NCI-H1417 (cell line): ENCODE measurements around the gene ERBB4.
A peak's percentile ranks its signal among the peaks of the same experiment; 100 is the strongest.
"Not testable (repeated sequence)": the region's sequence is repeated elsewhere in the genome, so short reads cannot be mapped to it uniquely, and the experiment has no call there.

Source experiments
- DNase-seq, 3 experiments: peaks; one replicate each; lab custom pipeline; 2025; lab: John Stamatoyannopoulos, UW

ERBB4 gene

DNA sequence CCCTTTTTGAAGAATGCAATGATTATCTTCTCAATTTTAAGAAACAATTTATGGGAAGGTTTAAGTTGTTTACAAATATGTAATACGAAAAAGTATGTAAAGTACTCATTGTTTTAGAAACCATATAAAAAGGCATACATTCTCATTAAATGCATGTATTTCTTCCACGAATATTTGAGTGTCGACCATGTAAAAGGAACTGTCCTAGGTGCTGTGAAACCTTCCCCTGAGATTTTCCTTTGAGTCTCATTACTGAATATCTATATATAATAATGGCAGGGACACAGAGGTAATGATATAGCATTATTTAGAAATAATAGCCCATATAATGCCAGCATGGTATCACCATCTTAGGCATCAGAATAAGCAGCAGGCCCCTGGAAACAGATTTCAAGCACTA lies 239.3 kb downstream of the ERBB4 start:
- peak in 1 of 3 experiments; percentile 52 for DNase-seq

DNA sequence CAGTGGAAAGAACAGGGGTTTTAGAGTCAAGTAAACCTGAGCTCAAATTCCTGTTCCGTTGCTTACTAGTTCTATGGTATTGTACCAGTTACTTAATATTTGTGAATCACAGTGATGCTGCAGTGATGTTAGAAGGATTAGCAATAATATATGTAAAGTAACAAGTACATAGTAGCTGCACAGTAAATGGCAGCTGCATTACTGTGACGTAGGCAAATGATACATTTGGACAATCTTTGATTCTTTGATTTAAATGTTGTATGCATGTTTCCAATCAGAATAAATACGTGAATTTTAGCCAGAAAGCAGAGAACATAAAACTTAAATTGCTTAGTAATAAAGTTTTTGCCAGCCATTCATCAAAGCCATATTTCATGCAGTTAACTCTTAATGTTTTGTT lies 243.0 kb downstream of the ERBB4 start:
- DNase-seq = no peak

DNA sequence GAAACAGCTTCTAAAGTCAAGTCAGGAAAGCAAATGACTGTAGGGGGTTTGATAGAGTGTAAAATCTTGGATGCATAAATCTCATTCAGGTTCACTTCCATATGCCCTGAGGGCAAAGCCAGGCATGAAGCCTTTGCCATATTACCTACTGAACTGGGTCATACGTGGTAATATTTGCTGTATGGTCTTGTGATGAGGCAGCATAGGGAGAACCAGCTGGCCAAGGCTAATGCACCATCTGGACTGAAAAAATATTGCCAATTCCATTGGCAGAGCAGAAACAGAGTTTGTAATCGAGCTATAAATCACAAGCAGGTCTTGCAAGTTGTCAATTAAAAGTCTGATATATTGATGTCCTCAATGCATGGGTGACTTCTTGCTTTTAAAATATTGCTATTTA lies 243.8 kb downstream of the ERBB4 start:
- DNase-seq = peak in 2 of 3 experiments; percentile 74 to 95

DNA sequence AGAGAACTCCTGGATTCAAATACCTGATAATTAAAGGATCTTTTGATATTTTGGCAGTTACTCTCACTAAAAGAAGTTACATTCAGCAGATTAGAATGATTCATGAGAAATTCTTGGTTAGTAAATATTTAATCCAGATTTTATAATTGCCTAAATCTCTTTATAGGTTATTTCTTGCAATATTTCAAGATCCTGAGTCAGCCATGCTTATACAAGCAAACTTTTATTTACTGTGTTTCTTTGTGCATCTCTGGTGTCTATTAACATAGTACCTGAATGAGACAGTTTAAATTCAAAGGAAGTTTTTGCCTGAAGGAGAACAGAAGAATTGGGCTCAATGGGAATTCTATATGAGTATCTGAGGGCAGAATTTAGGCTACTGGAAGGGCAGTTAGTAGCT lies 249.3 kb downstream of the ERBB4 start:
- no peak for DNase-seq

DNA sequence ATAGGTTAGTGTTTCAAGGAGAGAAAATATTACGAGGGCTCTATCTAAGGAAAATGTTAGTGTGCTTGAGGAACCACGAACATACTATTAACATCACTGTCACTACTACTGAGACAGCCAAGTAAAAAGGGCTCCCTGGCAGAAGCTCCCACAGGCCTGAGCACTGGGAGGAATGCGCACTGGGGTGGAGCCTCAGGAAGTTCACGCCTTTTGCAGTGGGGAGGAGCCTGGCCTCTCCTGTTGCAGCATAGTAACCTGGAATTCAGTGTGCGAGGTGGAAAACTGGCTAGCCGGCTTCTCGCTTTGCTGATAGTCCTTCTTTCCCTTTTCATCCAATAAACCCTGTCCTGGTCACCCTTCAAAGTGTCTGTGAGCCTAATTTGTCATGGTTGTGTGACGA lies 250.3 kb downstream of the ERBB4 start:
- no peak for DNase-seq

DNA sequence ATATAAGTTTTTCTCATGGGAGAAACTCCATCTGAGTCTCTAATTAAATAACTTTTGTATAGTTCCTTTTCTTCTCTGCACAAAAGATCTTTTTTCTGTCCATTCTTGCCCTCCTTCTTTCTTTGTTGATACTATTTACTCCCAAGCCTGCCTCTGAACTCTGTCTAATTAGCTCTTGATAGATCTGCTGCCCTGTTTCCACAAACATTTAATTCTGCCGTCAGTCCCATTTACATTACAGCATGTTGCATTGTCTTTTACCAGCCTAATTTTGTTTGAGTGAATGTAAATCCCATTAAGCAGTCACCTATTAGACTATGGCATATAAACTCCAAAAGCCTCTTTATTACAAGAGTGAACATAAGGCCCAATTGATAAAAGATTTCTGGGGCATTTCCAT lies 254.4 kb downstream of the ERBB4 start:
- DNase-seq = peak in 1 of 3 experiments; percentile 64

DNA sequence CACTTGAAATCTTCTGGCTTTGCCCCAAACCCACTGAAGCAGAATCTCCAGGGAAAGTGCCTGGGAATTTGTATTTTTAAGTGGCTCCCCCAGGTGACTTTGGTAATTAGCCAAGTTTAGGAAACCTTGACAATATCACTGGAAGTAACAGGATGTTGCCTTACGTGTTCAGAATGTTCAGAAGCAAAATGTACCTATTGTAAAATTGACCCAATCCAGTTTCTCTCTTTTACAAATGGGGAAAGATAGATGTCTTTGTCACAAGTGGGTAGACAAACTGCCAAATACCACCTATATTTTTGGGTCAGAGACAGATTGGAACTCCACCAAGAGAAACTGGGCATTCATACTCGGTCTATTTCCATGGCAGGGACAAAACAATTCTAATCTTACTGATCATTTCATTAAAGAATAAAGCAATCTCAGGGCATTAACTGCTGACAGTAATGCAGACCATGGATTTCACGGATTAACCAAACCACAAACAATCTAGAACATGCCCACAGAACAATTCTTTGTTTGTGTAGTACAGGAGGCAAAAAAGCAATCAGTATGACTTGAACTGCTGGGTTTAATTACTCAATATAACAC lies 255.8 kb downstream of the ERBB4 start:
- DNase-seq = peak in 1 of 3 experiments; percentile 39

DNA sequence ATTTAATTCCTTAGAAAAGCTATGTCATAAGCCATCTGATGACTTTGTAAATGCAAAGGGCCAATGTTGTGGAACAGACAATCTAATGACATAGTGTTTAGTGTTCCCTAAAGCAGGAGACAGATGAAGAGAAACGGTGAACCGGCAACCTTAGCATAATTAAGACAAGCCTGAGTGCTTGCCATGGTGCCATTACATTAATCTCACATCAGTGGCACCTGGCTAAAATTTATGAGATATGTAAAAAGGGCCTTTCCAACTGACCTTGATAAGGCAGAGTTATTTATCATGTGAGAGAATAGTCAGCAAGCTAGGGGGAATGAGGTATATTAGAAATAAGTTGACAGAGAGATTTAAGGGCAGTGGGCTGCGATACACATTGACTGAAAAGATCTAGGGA lies 261.8 kb downstream of the ERBB4 start:
- no peak for DNase-seq

DNA sequence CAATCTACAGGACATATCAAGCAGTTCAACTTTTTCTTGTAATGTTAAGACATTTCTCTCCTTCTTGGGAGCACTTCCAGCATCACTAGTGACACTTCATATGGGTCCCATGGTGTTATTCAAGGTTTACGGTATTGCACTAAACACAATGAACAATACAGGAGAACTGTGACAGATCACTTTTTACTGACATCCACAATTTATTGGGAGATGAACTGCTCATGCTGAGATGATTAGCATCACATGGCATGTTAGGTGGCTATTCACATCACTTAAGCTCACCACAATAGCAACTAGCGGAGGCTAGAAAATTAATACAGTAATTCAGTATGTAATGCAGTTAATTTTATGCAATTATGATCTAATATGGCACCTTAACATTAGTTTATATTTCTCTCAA lies 264.4 kb downstream of the ERBB4 start:
- DNase-seq = peak in 2 of 3 experiments; percentile 11 to 81

DNA sequence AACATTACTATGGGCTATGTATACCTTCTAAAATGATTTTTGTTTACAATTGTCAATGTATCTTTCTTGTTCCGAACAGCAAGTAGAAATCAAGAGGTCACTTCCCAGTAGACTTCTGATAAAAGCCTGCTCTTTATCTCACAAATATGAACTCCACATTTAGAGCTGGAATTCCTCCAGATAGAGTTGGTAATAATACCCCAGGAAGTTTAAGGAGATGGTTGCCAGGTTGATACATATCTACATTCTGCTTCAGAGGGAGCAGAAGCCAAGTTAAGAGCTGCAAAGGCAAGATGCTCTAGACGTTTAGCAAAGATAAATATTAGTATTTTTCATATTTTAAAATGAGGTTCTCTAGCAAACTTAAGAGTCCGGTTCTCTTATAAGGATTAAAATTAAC lies 267.0 kb downstream of the ERBB4 start:
- DNase-seq = no peak

DNA sequence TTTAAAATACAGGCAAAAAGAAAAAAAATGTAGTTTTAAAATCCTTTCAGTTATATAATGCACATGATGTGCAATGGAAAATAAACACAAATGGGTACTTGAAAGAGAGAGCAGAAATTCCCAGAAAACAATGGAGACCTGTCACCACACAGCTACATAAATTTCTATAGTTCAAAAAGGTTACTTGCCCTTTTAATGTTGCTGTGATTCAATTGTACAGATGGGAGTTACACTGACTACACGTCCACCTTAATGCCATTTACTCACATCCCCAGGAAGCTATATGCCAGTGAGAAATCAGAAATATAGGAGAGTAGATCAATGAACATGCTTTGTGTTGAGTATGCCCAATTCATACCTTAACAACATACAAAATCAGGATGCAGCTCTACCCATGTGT lies 269.6 kb downstream of the ERBB4 start:
- no peak for DNase-seq

DNA sequence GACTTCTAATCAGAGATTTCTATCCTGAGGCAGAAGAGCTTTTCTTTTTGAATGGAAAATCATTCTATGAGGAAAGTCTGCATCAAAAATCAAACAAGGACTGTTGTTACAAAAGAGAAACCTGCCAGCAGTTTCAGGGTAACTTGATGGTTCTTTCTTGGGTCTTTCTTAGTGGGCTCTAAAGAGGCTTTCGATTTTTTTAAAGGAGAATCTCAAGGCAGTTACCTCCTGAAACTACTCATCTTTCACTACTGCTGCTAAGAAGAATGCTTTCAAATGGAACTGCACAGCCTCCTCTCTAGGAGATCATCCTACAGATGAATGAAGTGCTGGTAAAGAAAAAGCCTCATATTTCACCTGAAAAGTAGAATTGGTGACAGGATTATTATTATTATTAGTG lies 272.3 kb downstream of the ERBB4 start:
- no peak for DNase-seq

DNA sequence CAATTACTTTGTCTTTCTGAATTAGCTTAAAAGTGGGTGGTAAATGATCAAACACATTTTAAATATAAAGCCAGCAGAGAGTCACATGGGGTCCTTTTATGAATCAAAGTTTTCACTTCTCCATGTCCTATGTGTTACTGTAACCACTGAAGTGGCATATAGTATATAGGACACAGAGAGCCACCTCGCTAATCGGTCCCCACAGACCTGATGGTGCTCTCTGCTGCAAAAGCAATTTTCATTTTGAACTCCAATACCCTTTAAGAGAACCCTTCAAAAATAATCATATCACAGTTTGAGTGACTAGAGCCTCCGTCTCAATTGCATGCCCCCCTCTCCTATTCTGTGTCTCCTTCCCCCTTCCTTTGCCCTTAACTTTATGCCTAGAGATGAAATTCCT lies 272.8 kb downstream of the ERBB4 start:
- DNase-seq = no peak

DNA sequence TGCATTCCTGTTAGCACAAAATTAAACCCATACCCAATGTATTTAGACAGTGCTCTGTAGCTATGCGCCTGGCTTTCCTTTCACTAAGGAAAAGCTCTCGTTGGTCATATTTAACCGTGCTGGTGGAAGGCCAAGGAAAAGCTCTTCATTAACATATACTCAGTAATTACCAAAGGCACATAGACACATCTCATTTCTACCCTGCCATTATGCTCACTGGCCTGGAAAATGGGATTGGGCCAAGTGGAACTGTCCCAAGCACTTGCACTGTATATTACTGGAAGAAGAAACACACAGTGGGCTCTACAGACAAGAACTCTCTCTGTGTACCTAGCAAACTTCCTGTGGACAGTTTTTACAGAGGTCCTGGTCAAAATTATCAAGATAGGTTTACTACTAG lies 274.4 kb downstream of the ERBB4 start:
- no peak for DNase-seq

DNA sequence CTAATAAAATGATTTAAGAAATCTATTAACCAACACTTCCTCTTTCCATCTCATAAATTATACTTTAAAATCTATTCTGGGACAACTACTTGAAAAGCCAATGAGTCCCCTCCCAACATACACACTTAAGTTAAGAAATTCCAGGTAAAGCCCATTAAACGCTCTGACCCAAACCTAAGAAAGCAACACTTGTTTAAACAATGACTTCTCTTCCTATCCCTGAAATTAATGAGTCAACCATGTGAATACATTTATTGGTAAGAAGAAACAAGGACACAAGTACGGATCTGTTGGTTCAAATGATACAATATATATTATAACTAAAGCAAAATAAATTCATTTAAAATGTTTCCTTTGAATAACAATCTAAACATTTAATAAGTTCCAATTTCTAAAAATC lies 279.4 kb downstream of the ERBB4 start:
- no peak for DNase-seq

DNA sequence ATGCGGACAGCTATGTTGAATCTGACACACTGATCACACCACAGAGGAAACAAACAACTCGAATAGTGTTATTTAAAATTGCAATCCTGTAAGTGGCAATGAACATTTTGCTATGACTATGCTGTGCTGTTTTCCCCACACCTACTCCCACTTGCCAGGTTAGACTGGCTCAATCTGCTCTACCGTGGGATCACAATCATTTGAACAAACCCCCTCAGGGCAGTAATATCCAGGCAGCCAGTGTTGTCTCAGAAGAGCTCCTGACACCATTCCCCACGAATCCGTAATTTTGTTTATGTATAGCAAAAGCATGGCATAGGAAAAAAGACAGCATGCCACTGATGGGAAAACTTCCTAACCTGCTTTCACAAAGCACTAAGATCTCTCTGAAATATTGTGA lies 284.3 kb downstream of the ERBB4 start:
- peak in 2 of 3 experiments; percentile 8 to 66 for DNase-seq

DNA sequence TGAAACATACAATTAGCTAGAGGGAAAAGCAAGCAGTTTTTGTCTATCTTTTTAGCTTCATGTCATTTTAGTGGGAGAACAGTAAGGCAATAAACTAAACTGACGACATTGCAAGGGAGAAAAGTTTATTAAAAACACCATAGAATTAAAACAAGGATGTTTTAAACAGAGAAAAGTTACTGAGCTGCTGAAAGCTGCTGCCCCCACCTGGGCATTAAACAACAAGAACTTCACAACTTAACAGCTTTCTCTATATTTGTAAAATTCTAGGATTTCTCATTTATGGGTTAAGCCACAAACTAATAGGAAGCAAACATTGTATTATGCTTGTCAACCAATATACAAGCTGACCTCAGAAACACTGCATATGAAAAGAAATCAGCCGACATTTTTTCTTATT lies 289.2 kb downstream of the ERBB4 start:
- DNase-seq = peak in 2 of 3 experiments; percentile 1 to 18

DNA sequence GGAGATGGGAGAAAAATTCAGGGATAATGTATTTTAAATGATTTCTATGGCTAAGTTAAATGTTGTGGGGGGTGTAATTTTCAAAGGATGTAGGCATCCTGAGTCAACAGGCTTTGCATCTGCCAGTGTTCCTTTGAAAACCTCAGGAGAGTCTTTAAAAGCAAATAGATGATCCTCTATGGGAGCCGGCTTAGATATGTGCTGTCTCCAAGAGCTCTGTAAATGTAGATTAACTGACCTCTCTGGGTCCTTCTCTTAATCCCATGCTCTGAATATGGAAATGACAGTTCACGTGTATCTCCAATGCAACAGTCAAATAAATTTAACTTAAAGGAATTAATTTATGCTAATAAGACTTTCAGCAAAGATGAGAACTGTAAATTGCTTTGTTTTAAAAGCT lies 292.7 kb downstream of the ERBB4 start:
- DNase-seq = no peak

DNA sequence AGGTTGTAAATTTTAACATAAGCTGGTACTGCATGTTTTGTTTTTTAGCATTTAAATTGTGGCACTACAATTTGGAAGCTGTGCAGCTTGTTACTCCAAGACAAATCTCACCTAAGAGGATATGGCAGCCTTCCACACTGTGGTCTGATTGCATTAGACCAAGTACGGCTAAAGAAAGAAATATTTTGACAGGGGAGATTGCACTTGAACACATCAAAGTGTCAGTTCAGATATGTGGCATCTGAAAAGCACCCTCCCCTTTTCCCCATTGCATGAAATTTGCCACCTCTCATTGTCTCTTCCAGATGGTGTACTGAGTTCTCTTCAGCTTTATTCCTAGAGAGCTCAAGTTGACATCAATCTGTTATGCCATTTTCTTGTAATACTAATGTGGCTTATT lies 295.9 kb downstream of the ERBB4 start:
- DNase-seq = no peak

DNA sequence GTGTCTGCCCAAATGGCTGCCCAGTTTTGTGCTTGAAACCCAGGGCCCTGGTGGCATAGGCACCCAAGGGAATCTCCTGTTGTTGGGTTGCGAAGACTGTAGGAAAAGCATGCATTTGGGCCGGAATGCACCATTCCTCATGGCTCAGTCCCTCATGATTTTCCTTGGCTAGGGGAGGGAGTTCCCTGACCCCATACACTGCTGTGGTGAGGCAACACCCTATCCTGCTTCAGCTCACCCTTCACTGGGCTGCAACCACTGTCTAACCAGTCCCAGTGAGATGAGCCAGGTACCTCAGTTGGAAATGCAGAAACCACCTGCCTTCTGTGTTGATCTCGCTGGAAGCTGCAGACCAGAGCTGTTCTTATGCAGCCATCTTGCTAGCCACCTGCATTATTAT lies 300.4 kb downstream of the ERBB4 start:
- DNase-seq = not testable (repeated sequence)

DNA sequence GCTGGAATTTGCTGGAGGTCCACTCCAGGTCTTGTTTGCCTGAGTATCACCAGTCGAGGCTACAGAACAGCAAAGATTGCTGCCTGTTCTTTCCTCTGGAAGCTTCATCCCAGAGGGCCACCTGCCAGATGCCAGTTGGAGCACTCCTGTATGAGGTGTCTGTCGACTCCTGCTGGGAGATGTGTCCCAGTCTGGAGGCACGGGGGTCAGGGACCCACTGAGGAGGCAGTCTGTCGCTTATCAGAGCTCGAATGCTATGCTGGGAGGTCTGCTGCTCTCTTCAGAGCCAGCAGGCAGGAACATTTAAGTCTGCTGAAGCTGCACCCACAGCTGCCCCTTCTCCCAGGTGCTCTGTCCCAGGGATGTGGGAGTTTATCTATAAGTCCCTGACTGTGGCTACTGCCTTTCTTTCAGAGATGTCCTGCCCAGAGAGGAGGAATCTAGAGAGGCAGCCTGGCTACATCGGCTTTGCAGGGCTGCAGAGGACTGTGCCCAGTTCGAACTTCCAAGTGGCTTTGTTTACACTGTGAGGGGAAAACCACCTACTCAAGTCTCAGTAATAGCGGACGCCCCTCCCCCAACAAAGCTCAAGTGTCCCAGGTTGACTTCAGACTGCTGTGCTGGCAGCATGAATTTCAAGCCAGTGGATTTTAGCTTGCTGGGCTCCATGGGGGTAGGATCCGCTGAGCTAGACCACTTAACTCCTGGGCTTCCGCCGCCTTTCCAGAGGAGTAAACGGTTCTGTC lies 301.1 kb downstream of the ERBB4 start:
- peak in 1 of 3 experiments; percentile 1 for DNase-seq

DNA sequence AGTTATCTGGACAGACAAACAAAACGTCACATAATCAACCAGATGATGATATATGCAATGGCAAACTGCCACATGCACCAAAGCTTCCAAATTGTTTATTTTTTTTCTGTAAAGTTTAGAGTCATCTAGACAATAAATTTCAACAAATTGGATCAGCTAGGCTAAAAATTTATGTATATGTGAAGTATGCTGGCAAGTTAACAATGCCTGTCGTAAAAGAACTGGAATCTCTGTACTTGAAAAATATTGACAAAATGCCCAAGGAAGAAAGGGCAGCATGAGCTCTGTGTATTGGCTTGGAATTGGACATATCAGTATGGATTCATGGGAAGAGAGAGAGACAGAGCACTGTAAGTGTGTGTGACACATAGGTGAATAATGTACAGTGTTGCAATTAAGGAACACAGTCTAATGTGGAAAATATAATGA lies 309.8 kb downstream of the ERBB4 start:
- no peak for DNase-seq

DNA sequence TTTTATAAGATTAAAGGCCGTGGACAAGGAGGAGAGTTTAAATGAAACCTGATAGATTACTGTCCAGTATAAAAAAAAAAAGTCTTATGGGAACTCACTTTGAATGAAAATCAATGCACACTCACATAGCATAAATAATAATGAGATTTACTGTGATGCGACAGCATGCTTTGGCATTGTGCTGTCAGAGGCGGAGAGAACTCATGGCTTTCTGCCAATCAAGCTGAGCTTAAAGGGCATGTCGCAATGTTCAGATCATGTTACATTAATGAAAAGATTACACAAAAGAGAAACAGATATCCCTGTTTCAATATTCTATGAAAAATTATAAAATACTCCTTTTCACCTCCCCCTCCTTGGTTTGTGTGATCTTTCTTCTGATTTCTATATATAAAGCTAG lies 310.8 kb downstream of the ERBB4 start:
- peak; percentile 3 to 77 (median 16) for DNase-seq

DNA sequence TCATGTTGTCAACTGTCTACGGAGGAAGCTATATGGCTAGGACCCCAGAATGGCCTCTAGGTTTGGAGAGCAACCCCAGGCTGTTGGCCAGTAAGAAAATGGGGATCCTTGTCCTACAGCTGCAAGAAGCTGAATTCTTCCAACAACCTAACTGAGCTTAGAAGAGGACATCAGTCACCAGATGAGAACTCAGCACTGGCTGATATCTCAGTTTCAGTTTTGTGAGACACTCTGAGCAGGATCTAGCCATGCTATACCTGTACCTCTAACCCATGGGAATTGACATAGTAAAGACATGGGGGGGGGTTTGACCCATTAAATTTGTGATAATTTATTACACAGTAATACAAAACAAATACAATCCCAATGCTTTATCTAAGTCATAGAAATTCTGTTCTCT lies 312.5 kb downstream of the ERBB4 start:
- no peak for DNase-seq
